ENCODE measurements around the gene LAMA4.

- TF ChIP-seq RARB (CRISPR knock-in tag; IDR thresholded peaks at IDR 0.05) (no peak), PATZ1 (CRISPR knock-in tag; IDR thresholded peaks at IDR 0.05; ENCODE audit: borderline replicate concordance) (no peak), ARNTL (CRISPR knock-in tag; IDR thresholded peaks at IDR 0.05; ENCODE audit: borderline replicate concordance, low read depth) (no peak), BACH2 (CRISPR knock-in tag; IDR thresholded peaks at IDR 0.05; ENCODE audit: borderline replicate concordance) (no peak), ZFP3 (CRISPR knock-in tag; IDR thresholded peaks at IDR 0.05) (no peak), GLIS3 (CRISPR knock-in tag; IDR thresholded peaks at IDR 0.05) (no peak)
- TF ChIP-seq, protein P1, sequence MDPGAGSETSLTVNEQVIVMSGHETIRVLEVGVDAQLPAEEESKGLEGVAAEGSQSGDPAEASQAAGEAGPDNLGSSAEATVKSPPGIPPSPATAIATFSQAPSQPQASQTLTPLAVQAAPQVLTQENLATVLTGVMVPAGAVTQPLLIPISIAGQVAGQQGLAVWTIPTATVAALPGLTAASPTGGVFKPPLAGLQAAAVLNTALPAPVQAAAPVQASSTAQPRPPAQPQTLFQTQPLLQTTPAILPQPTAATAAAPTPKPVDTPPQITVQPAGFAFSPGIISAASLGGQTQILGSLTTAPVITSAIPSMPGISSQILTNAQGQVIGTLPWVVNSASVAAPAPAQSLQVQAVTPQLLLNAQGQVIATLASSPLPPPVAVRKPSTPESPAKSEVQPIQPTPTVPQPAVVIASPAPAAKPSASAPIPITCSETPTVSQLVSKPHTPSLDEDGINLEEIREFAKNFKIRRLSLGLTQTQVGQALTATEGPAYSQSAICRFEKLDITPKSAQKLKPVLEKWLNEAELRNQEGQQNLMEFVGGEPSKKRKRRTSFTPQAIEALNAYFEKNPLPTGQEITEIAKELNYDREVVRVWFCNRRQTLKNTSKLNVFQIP (CRISPR knock-in tag; IDR thresholded peaks at IDR 0.05; ENCODE audit: borderline replicate concordance, low read depth) = no peak
Observed at GRCh38 chr6:112227992-112228391, 26.4 kb downstream of the LAMA4 start.

Data from SK-N-SH treated with all-trans-retinoic acid at 6 μM for 48 hours (cell line).